A549 (cell line): ENCODE measurements around the gene EBF3. TPM values are rescaled to one million over a fixed set of nuclear protein-coding genes. Genes with fewer than 3 reads are reported as not detected.

ENCODE experiments used
- ATAC-seq, 2 experiments: fragments of 200-7000 bp in 1 of 2; fragments of >200 bp in 1 of 2; cut with Nextera tagmentation in 1 of 2; cut with Tn5 transposase in 1 of 2; 3 replicates each; pipeline versions ENCODE4 v1.8.0 to v1.9.1; 2018 to 2020; ENCODE audit warnings: mild to moderate bottlenecking in 1 of 2, moderate library complexity in 1 of 2
- CTCF ChIA-PET: fragments of 300-600 bp; sonication (Branson Sonifier 250); formaldehyde crosslinking; extraction: SDS; loops from one replicate; lab custom pipeline; 2021; ENCODE audit warnings: antibody characterized with exemption, inconsistent platforms; lab: Yijun Ruan, JAX
- POLR2A ChIA-PET: fragments of 350-600 bp; formaldehyde crosslinking; extraction: SDS; loops from one replicate; lab custom pipeline; 2021; ENCODE audit warnings: antibody characterized with exemption, inconsistent platforms; lab: Yijun Ruan, JAX
- DNase-seq, 2 experiments: peaks; one replicate each; pipeline versions ENCODE4 v3.0.0 to v3.0.0-alpha.2; 2011 to 2016; ENCODE audit warnings: low read depth in 1 of 2, low spot score in 1 of 2
- FAIRE-seq: peaks from 2 replicates; lab custom pipeline; 2011; peaks lifted over from hg19 to GRCh38; lab: Jason Lieb, UNC
- H3K27ac ChIP-seq, 2 experiments: fragments of >200 bp; sonication (Bioruptor Twin); formaldehyde crosslinking; 3 replicates each; pipeline ENCODE4 v1.5.1; 2016 to 2017
- H3K4me1 ChIP-seq: fragments of >200 bp; sonication (Bioruptor Twin); formaldehyde crosslinking; 3 replicates; pipeline ENCODE4 v1.6.1; 2016
- H3K4me2 ChIP-seq: fragments of >200 bp; sonication (Bioruptor Twin); formaldehyde crosslinking; 3 replicates; pipeline ENCODE4 v1.6.1; 2016
- H3K4me3 ChIP-seq: fragments of >200 bp; sonication (Bioruptor Twin); formaldehyde crosslinking; 3 replicates; pipeline ENCODE4 v1.5.1; 2016
- H3K9me3 ChIP-seq: fragments of >200 bp; sonication (Bioruptor Twin); formaldehyde crosslinking; 3 replicates; pipeline ENCODE4 v1.6.1; 2016
- BHLHE40 ChIP-seq: IDR thresholded peaks from 2 replicates; pipeline ENCODE4 v1.6.1; 2012; ENCODE audit warnings: low read depth, low read length, inconsistent platforms
- CBX2 ChIP-seq: fragments of 200-600 bp; sonication (generic); IDR thresholded peaks from 2 replicates; pipeline ENCODE4 v1.6.1; 2016; ENCODE audit warnings: low read depth, mild to moderate bottlenecking, borderline replicate concordance
- CHD2 ChIP-seq: fragments of 150-350 bp; IDR thresholded peaks from 2 replicates; pipeline ENCODE4 v1.6.1; 2014; ENCODE audit warnings: low read length; ENCODE audit not compliant: partially characterized antibody
- CHD4 ChIP-seq: fragments of 200-600 bp; sonication (generic); IDR thresholded peaks from 2 replicates; pipeline ENCODE4 v1.6.1; 2016; ENCODE audit warnings: antibody characterized with exemption, mild to moderate bottlenecking, borderline replicate concordance
- EHF ChIP-seq: fragments of 250-450 bp; sonication (Bioruptor Pico); IDR thresholded peaks from 2 replicates; pipeline ENCODE4 v1.5.0; 2020; ENCODE audit warnings: mild to moderate bottlenecking
- ELK1 ChIP-seq: fragments of 150-350 bp; IDR thresholded peaks from 2 replicates; pipeline ENCODE4 v1.6.1; 2014; ENCODE audit warnings: low read depth, mild to moderate bottlenecking, low read length
- EP300 ChIP-seq, 2 experiments: fragments of >200 bp; sonication (Bioruptor Twin); formaldehyde crosslinking; IDR thresholded peaks; 2 replicates in 1 of 2; 3 replicates in 1 of 2; pipeline ENCODE4 v1.6.1; 2016 to 2017
- ESRRA ChIP-seq: fragments of 150-350 bp; IDR thresholded peaks from 2 replicates; pipeline ENCODE4 v1.6.1; 2014; ENCODE audit warnings: mild to moderate bottlenecking, low read length, borderline replicate concordance
- FOSB ChIP-seq: fragments of 250-450 bp; sonication (Bioruptor Pico); IDR thresholded peaks from 2 replicates; pipeline ENCODE4 v1.5.0; 2020; ENCODE audit warnings: mild to moderate bottlenecking, moderate library complexity
- FOXS1 ChIP-seq: fragments of 250-450 bp; sonication (Bioruptor Pico); IDR thresholded peaks from 2 replicates; pipeline ENCODE4 v1.5.0; 2020; ENCODE audit warnings: mild to moderate bottlenecking, moderate library complexity
- GATA3 ChIP-seq: IDR thresholded peaks from 2 replicates; pipeline ENCODE4 v1.6.1; 2012; ENCODE audit warnings: borderline replicate concordance
- HDAC2 ChIP-seq: fragments of 200-600 bp; sonication (generic); IDR thresholded peaks from 2 replicates; pipeline ENCODE4 v1.6.1; 2016
- KDM1A ChIP-seq: fragments of 200-600 bp; sonication (generic); IDR thresholded peaks from 2 replicates; pipeline ENCODE4 v1.6.1; 2016; ENCODE audit warnings: low read depth, mild to moderate bottlenecking
- MAFK ChIP-seq: fragments of 450-650 bp; IDR thresholded peaks from 2 replicates; pipeline ENCODE4 v1.6.1; 2014; ENCODE audit not compliant: partially characterized antibody
- MAZ ChIP-seq: fragments of 150-350 bp; IDR thresholded peaks from 2 replicates; pipeline ENCODE4 v1.6.1; 2014; ENCODE audit warnings: antibody characterized with exemption, low read depth, low read length, borderline replicate concordance
- POLR2A ChIP-seq: IDR thresholded peaks from 2 replicates; pipeline ENCODE4 v1.6.1; 2012; ENCODE audit warnings: mild to moderate bottlenecking, low read length
- RARB ChIP-seq: fragments of 250-450 bp; sonication (Bioruptor Pico); IDR thresholded peaks from 2 replicates; pipeline ENCODE4 v1.8.0; 2021; ENCODE audit warnings: mild to moderate bottlenecking, moderate library complexity
- REST ChIP-seq: fragments of 200-600 bp; sonication (generic); IDR thresholded peaks from 2 replicates; pipeline ENCODE4 v1.6.1; 2016; ENCODE audit warnings: antibody characterized with exemption, mild to moderate bottlenecking, moderate library complexity
- SMC3 ChIP-seq: fragments of >200 bp; sonication (Bioruptor Twin); formaldehyde crosslinking; IDR thresholded peaks from 3 replicates; pipeline ENCODE4 v1.6.1; 2018; ENCODE audit warnings: inconsistent platforms
- SREBF2 ChIP-seq: fragments of 450-650 bp; IDR thresholded peaks from 2 replicates; pipeline ENCODE4 v1.6.1; 2014; ENCODE audit warnings: mild to moderate bottlenecking, moderate library complexity
- TFCP2L1 ChIP-seq: fragments of 250-450 bp; sonication (Bioruptor Pico); IDR thresholded peaks from 2 replicates; pipeline ENCODE4 v1.5.0; 2021; ENCODE audit warnings: mild to moderate bottlenecking
- USF2 ChIP-seq: fragments of 450-650 bp; IDR thresholded peaks from 2 replicates; pipeline ENCODE4 v1.6.1; 2014; ENCODE audit warnings: antibody characterized with exemption
- ZSCAN20 ChIP-seq: fragments of 250-450 bp; sonication (Bioruptor Pico); IDR thresholded peaks from 2 replicates; pipeline ENCODE4 v1.8.0; 2022; ENCODE audit warnings: mild to moderate bottlenecking, moderate library complexity
- WGBS: methylation state at CpG from one replicate; pipeline ENCODE4 v1.1.6; 2017; ENCODE audit errors: missing lambda C conversion rate; 5-methylcytosine and 5-hydroxymethylcytosine counted together
- polyA plus RNA-seq, 4 experiments: library from polyadenylated mRNA; depleted of rRNA in 3 of 4; stranded (reverse); fragments of >200 nt; fragmentation: RNase III in 1 of 4; extraction: RNeasy Plus Mini Kit Qiagen cat#74134 plus additional on column Dnase treatment in 1 of 4; gene quantifications; 2 replicates in 3 of 4; 3 replicates in 1 of 4; pipeline ENCODE4 v1.2.3, GENCODE V29; 2011 to 2017
- TF ChIP-seq, protein P1 (sequence below): fragments of 250-450 bp; sonication (Bioruptor Pico); IDR thresholded peaks from 2 replicates; pipeline ENCODE4 v1.5.0; 2021; ENCODE audit warnings: mild to moderate bottlenecking, moderate library complexity, borderline replicate concordance
- TF ChIP-seq, protein P2 (sequence below): fragments of 250-450 bp; sonication (Bioruptor Pico); IDR thresholded peaks from 2 replicates; pipeline ENCODE4 v1.5.0; 2020; ENCODE audit warnings: low read depth, mild to moderate bottlenecking, moderate library complexity

Gene EBF3
- polyA plus RNA-seq, 2 of the 4 experiments (the other 2 are of a cell fraction), result 0.12 TPM; not detected in 1

DNA sequence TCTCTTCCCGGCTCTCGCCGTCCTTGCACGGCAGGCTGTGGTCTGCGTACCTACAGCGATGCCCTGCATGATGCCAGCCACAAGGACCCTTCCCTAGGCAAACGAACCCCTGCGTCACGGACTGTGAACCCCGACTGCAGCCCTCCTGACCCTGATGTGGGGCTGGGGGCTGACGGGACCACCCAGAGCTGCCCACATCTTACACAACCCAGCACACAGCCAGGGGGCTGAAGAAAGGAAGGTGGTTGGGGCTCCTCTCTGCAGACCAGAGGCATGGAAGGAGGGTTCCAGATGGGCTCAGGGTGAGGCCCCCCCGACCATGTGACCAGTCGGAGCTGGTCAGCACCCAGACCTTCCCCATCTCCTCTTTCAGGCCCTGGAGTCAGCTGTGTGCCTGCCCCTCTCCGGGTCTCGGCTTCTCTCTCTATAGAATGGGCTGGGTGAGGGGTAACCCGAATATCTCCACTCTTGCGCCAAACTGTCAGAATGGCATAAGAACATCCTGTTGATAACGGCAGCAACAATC is 41.4 kb downstream of the EBF3 start:
- ChIA-PET POLR2A (no interaction called here), CTCF (interaction anchor here (1.6 kb wide), 1 partner anchor 48 kb away, joined by 4 read pairs; no protein-coding TSS in a partner anchor)
- TF ChIP-seq FOSB (CRISPR knock-in tag) (no peak), GATA3 (no peak), REST (no peak)
- ATAC-seq (no peak), DNase-seq (no peak), FAIRE-seq (no peak)
- Histone ChIP-seq H3K4me3 (no peak overlapping the region), H3K27ac (no peak overlapping the region), H3K9me3 (no peaks in the 10 kb centered on the region), H3K4me2 (no peak overlapping the region), H3K4me1 (no peaks in the 10 kb centered on the region)
- 63% methylated on average over 12 of the region's 18 CpGs for WGBS

GRCh38 chr10:129921801-129922597 is 42.1 kb downstream of the EBF3 start:
- 58% methylated on average over 14 of the region's 16 CpGs for WGBS
- ATAC-seq (no peak), FAIRE-seq (no peak), DNase-seq (no peak)
- Histone ChIP-seq H3K4me1 (no peaks in the 10 kb centered on the region), H3K9me3 (no peaks in the 10 kb centered on the region), H3K4me3 (no peak overlapping the region), H3K4me2 (no peak overlapping the region), H3K27ac (no peak overlapping the region)
- ChIA-PET POLR2A (no interaction called here), CTCF (interaction anchor here (1.6 kb wide), 1 partner anchor 49 kb away, joined by 4 read pairs; no protein-coding TSS in a partner anchor)
- TF ChIP-seq HDAC2, result no peak
- no peak for TF ChIP-seq MAZ
- no peak for TF ChIP-seq SMC3
- TF ChIP-seq ZSCAN20 (CRISPR knock-in tag), result no peak
- no peak for TF ChIP-seq KDM1A
- TF ChIP-seq EHF (CRISPR knock-in tag), result no peak
- TF ChIP-seq, protein P1, sequence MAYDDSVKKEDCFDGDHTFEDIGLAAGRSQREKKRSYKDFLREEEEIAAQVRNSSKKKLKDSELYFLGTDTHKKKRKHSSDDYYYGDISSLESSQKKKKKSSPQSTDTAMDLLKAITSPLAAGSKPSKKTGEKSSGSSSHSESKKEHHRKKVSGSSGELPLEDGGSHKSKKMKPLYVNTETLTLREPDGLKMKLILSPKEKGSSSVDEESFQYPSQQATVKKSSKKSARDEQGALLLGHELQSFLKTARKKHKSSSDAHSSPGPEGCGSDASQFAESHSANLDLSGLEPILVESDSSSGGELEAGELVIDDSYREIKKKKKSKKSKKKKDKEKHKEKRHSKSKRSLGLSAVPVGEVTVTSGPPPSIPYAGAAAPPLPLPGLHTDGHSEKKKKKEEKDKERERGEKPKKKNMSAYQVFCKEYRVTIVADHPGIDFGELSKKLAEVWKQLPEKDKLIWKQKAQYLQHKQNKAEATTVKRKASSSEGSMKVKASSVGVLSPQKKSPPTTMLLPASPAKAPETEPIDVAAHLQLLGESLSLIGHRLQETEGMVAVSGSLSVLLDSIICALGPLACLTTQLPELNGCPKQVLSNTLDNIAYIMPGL (CRISPR knock-in tag), result no peak
- no peak for TF ChIP-seq BHLHE40
- TF ChIP-seq, protein P2, sequence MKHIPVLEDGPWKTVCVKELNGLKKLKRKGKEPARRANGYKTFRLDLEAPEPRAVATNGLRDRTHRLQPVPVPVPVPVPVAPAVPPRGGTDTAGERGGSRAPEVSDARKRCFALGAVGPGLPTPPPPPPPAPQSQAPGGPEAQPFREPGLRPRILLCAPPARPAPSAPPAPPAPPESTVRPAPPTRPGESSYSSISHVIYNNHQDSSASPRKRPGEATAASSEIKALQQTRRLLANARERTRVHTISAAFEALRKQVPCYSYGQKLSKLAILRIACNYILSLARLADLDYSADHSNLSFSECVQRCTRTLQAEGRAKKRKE, result no peak
- no peak for TF ChIP-seq ESRRA
- no peak for TF ChIP-seq SREBF2

- WGBS, result 46% methylated on average over 18 of the region's 18 CpGs
- Histone ChIP-seq H3K4me2 (no peak overlapping the region), H3K27ac (no peak overlapping the region), H3K4me1 (no peaks in the 10 kb centered on the region), H3K4me3 (no peak overlapping the region), H3K9me3 (no peaks in the 10 kb centered on the region)
- ChIA-PET POLR2A (no interaction called here), CTCF (no interaction called here)
- ATAC-seq (no peak), DNase-seq (no peak), FAIRE-seq (no peak)
- TF ChIP-seq TFCP2L1 (CRISPR knock-in tag) (no peak), BHLHE40 (no peak), ELK1 (no peak), RARB (CRISPR knock-in tag) (no peak), CBX2 (no peak), MAFK (no peak), SREBF2 (no peak), POLR2A (no peak), CHD2 (no peak), USF2 (no peak), EP300 (IDR thresholded peaks at IDR 0.05) (no peak), FOXS1 (no peak), CHD4 (no peak)
These were observed 42.9 kb downstream of the EBF3 start for GRCh38 chr10:129921065-129921670.
